A549 treated with AZD2906 at 1 μM for 4 hours (cell line): Measurements from ENCODE around the gene TLNRD1. TPM values are rescaled to one million over a fixed set of nuclear protein-coding genes. Genes with fewer than 3 reads are reported as not detected.

Source experiments
- total RNA-seq: library from RNA; stranded (reverse); fragments of 200-300 nt; extraction: Qiagen RNA extraction; gene quantifications from 5 replicates; pipeline ENCODE4 v1.2.3, GENCODE V29; 2022

TLNRD1 gene
- total RNA-seq: 10.9 to 19.2 TPM (median 17.8 TPM) in 5 replicates

GRCh38 chr15:81000624-81001151 lies at the start of gene TLNRD1:
TSS of gene TLNRD1 (plus strand) at chr15:81000923. CDS start at chr15:81002272, 1,349 bp downstream.

GRCh38 chr15:80989518-80990478 lies 10.9 kb upstream of the TLNRD1 start, which contains the start of gene MESD:
TSS of gene MESD (minus strand) at chr15:80989819. CDS start at chr15:80989791, 28 bp downstream.

Other genes starting within 250 kb of the TLNRD1 start
- 0.78 to 1.2 TPM (median 1.0 TPM) in 5 replicates for gene CEMIP, start 221.6 kb upstream of the TLNRD1 start, total RNA-seq
- gene MESD, start 11.1 kb upstream of the TLNRD1 start, total RNA-seq: 35.0 to 39.4 TPM (median 35.8 TPM) in 5 replicates
- gene CFAP161, start 133.3 kb downstream of the TLNRD1 start, total RNA-seq: not detected in 5 replicates
- gene IL16, start 196.0 kb downstream of the TLNRD1 start, total RNA-seq: 0.01 to 0.17 TPM (median 0.09 TPM) in 4 of 5 replicates, not detected in the other